ENCODE results near the gene HUNK.

DNA sequence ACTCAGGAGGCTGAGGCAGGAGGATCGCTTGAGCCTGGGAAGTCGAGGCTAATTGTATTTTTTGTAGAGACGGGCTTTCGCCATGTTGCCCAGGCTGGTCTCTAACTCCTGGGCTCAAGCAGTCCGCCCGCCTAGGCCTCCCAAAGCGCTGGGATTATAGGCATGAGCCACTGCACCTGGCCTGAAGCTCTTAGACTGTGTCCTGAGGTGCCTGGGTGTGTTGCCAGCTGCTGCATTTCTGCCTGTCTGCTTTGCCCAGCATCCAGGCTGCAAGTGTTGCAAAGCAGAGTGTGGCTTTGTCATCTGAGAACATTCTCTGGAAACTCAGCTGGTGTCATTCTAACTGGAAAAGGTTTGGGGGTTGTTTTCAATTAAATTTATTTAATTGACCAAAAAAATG lies 105.0 kb downstream of the HUNK start:
- TF ChIP-seq, protein P1, sequence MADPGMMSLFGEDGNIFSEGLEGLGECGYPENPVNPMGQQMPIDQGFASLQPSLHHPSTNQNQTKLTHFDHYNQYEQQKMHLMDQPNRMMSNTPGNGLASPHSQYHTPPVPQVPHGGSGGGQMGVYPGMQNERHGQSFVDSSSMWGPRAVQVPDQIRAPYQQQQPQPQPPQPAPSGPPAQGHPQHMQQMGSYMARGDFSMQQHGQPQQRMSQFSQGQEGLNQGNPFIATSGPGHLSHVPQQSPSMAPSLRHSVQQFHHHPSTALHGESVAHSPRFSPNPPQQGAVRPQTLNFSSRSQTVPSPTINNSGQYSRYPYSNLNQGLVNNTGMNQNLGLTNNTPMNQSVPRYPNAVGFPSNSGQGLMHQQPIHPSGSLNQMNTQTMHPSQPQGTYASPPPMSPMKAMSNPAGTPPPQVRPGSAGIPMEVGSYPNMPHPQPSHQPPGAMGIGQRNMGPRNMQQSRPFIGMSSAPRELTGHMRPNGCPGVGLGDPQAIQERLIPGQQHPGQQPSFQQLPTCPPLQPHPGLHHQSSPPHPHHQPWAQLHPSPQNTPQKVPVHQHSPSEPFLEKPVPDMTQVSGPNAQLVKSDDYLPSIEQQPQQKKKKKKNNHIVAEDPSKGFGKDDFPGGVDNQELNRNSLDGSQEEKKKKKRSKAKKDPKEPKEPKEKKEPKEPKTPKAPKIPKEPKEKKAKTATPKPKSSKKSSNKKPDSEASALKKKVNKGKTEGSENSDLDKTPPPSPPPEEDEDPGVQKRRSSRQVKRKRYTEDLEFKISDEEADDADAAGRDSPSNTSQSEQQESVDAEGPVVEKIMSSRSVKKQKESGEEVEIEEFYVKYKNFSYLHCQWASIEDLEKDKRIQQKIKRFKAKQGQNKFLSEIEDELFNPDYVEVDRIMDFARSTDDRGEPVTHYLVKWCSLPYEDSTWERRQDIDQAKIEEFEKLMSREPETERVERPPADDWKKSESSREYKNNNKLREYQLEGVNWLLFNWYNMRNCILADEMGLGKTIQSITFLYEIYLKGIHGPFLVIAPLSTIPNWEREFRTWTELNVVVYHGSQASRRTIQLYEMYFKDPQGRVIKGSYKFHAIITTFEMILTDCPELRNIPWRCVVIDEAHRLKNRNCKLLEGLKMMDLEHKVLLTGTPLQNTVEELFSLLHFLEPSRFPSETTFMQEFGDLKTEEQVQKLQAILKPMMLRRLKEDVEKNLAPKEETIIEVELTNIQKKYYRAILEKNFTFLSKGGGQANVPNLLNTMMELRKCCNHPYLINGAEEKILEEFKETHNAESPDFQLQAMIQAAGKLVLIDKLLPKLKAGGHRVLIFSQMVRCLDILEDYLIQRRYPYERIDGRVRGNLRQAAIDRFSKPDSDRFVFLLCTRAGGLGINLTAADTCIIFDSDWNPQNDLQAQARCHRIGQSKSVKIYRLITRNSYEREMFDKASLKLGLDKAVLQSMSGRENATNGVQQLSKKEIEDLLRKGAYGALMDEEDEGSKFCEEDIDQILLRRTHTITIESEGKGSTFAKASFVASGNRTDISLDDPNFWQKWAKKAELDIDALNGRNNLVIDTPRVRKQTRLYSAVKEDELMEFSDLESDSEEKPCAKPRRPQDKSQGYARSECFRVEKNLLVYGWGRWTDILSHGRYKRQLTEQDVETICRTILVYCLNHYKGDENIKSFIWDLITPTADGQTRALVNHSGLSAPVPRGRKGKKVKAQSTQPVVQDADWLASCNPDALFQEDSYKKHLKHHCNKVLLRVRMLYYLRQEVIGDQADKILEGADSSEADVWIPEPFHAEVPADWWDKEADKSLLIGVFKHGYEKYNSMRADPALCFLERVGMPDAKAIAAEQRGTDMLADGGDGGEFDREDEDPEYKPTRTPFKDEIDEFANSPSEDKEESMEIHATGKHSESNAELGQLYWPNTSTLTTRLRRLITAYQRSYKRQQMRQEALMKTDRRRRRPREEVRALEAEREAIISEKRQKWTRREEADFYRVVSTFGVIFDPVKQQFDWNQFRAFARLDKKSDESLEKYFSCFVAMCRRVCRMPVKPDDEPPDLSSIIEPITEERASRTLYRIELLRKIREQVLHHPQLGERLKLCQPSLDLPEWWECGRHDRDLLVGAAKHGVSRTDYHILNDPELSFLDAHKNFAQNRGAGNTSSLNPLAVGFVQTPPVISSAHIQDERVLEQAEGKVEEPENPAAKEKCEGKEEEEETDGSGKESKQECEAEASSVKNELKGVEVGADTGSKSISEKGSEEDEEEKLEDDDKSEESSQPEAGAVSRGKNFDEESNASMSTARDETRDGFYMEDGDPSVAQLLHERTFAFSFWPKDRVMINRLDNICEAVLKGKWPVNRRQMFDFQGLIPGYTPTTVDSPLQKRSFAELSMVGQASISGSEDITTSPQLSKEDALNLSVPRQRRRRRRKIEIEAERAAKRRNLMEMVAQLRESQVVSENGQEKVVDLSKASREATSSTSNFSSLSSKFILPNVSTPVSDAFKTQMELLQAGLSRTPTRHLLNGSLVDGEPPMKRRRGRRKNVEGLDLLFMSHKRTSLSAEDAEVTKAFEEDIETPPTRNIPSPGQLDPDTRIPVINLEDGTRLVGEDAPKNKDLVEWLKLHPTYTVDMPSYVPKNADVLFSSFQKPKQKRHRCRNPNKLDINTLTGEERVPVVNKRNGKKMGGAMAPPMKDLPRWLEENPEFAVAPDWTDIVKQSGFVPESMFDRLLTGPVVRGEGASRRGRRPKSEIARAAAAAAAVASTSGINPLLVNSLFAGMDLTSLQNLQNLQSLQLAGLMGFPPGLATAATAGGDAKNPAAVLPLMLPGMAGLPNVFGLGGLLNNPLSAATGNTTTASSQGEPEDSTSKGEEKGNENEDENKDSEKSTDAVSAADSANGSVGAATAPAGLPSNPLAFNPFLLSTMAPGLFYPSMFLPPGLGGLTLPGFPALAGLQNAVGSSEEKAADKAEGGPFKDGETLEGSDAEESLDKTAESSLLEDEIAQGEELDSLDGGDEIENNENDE (IDR thresholded peaks at IDR 0.05; ENCODE audit: insufficient replicate concordance, low read length) = no peak
- TF ChIP-seq SP1 (IDR thresholded peaks at IDR 0.05; ENCODE audit: low read depth, low read length) (no peak), POLR2A (IDR thresholded peaks at IDR 0.05; ENCODE audit: control extremely low read depth in 1 of 2, low read depth in 2 of 2, low read length in 2 of 2) (no peak), KDM5A (IDR thresholded peaks at IDR 0.05; ENCODE audit: low read length) (no peak), SUZ12 (IDR thresholded peaks at IDR 0.05; ENCODE audit: low read length) (no peak), EZH2 (IDR thresholded peaks at IDR 0.05; ENCODE audit: low read depth, low read length, severe bottlenecking) (no peak), EP300 (IDR thresholded peaks at IDR 0.05; ENCODE audit: borderline replicate concordance in 1 of 2, low read depth in 2 of 2, low read length in 2 of 2) (no peak)
- TF ChIP-seq, protein P2, sequence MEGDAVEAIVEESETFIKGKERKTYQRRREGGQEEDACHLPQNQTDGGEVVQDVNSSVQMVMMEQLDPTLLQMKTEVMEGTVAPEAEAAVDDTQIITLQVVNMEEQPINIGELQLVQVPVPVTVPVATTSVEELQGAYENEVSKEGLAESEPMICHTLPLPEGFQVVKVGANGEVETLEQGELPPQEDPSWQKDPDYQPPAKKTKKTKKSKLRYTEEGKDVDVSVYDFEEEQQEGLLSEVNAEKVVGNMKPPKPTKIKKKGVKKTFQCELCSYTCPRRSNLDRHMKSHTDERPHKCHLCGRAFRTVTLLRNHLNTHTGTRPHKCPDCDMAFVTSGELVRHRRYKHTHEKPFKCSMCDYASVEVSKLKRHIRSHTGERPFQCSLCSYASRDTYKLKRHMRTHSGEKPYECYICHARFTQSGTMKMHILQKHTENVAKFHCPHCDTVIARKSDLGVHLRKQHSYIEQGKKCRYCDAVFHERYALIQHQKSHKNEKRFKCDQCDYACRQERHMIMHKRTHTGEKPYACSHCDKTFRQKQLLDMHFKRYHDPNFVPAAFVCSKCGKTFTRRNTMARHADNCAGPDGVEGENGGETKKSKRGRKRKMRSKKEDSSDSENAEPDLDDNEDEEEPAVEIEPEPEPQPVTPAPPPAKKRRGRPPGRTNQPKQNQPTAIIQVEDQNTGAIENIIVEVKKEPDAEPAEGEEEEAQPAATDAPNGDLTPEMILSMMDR (IDR thresholded peaks at IDR 0.05; ENCODE audit: control extremely low read depth in 1 of 3, insufficient read depth in 1 of 3, low read depth in 1 of 3, low read length in 3 of 3) = no peak
- TF ChIP-seq, protein P3, sequence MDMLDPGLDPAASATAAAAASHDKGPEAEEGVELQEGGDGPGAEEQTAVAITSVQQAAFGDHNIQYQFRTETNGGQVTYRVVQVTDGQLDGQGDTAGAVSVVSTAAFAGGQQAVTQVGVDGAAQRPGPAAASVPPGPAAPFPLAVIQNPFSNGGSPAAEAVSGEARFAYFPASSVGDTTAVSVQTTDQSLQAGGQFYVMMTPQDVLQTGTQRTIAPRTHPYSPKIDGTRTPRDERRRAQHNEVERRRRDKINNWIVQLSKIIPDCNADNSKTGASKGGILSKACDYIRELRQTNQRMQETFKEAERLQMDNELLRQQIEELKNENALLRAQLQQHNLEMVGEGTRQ (IDR thresholded peaks at IDR 0.05; ENCODE audit: low read length) = no peak
